Body of pancreas (tissue), 4 donors: ENCODE measurements around the gene ST3GAL3.

Experiments used
- CTCF ChIP-seq, 7 experiments: fragments of 450-650 bp in 4 of 7; fragments of 200-600 bp in 3 of 7; sonication (generic) in 3 of 7; IDR thresholded peaks; one replicate each; pipeline ENCODE4 v1.5.1; 2016 to 2019; ENCODE audit warnings: antibody characterized with exemption in 7 of 7
- POLR2A ChIP-seq, 3 donors: fragments of 450-650 bp; IDR thresholded peaks; one replicate each; pipeline ENCODE4 v1.6.1; 2016; ENCODE audit warnings: antibody characterized with exemption in 3 of 3, mild to moderate bottlenecking in 2 of 3

- no peak for TF ChIP-seq CTCF (IDR thresholded peaks at IDR 0.05)
- no peak for TF ChIP-seq POLR2A (IDR thresholded peaks at IDR 0.05)
Observed at GRCh38 chr1:43913051-43913501, 205.7 kb downstream of the ST3GAL3 start.
